NCI-H1105 (cell line): ENCODE results near the gene PRKACB.
"Not testable (repeated sequence)": the region's sequence is repeated elsewhere in the genome, so short reads cannot be mapped to it uniquely, and the experiment has no call there.

Experiments used
- DNase-seq: peaks from one replicate; lab custom pipeline; 2025; lab: John Stamatoyannopoulos, UW

The PRKACB gene

GRCh38 chr1:84269306-84269705 lies 125.2 kb downstream of the PRKACB start:
- DNase-seq, result no peak

DNA sequence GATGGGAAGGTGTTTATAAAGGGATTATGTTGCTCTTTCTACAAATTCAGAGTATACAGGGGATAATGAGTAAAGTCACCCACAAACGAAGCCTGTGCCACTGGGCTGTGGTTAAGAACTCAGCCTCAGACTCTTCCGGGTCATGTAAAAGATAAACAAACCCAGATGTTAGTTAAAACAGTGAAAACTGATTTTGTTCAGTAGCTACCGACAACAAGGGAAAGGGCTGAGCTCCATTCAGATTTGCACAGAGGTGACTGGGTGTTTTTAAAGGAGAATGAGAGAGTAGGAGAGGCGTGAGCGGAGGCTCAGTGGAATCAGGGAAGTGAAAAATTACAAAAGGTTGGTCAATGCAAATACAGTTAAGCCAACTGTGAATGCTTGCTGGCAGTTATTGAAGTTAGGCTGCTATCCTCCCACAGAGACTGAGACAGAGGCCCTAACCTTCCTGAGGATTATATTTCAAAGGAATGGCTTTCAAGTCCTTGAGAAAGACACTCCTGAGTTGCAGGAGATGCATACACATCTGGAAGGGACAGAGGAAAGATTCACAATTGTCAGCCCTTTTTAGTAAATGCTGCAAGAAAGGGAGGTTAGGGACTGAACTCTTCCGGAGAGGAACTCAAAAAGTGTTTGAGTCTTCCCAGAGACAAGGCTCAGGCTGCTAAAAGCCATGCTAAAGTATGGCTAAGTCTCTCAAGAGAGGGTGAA lies 127.5 kb downstream of the PRKACB start:
- DNase-seq, result no peak

DNA sequence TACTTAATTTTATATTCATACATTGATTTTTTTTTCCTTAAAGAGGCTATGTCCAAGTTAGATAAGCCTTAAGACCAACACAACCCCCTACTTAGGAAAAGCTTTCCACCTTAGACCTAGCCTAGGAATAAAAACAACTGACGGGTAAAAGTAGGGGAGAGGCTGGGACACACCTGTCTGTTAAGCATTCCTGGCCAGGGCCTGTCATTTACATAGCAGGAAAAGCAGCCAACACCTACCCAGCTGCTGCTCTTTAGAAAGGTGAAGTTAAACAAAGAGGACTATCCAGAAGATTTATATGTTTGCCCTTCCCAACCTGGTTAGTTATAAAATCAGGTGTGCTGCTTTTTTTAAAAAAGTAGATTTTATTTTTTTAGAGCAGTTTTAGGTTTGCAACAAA lies 128.3 kb downstream of the PRKACB start:
- DNase-seq, result peak; percentile 64

DNA sequence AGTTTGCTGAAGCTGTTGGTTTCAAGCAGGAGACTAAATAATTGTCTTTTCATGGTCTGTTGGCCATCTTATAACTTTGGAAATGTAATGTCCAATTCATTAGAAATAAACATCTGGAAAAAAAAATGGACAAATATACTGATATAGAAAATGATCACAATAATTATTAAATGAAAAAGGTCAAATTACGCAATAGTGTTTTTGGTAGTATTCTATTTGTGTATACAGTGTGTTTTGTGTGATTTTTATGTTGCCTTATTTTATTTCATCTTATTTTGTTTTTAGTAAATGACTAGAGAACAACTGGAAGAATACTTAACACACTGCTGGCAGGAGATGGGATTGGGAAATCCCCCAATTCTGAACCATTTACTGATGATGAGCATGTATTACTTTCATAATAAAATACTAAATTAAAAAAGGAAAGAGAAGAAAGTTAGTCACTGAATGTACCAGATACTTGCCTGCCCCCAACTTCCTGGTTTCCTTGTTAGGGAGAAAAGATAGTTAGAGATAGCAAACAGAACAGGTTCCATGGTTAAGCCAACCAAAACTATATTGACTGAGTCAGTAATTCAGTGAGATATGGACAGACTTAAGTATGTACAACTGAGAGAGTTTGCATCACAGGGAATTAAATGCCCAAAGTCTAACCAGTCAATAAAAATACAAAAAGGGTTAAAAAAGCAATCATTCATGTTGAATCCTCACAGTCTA lies 133.4 kb downstream of the PRKACB start:
- DNase-seq, result no peak

- DNase-seq, result no peak
Observed at GRCh38 chr1:84278905-84279304, 134.8 kb downstream of the PRKACB start.

- DNase-seq, result no peak
Observed at GRCh38 chr1:84280912-84281311, 136.8 kb downstream of the PRKACB start.

- DNase-seq, result no peak
Observed at GRCh38 chr1:84282780-84283333, 138.8 kb downstream of the PRKACB start.

- DNase-seq, result no peak
Observed at GRCh38 chr1:84283381-84283780, 139.3 kb downstream of the PRKACB start.

DNA sequence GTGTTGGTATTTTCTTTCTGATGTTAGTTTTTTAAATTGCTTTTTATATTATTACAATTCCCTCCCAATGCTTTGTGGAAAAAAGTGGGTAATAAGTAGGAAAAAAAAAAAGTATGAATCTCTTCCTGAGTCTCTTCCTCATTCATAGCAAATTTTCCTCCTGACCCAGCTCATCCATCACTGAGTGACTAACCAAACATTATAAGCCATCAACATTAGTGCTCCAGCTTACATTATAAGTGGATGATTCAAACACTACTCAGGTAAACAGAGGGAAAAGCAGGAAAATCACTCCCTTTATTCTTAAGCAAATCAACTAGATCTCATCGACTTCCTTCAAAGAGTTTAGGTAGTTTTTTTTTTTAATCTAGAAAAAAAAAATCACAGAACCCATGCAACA lies 142.0 kb downstream of the PRKACB start:
- DNase-seq, result no peak

GRCh38 chr1:84287389-84287788 lies 143.3 kb downstream of the PRKACB start:
- DNase-seq, result not testable (repeated sequence)
